Activated CD8-positive, alpha-beta memory T cell treated with anti-CD3 and anti-CD28 coated beads, Interleukin-2, amount 50 U/mL, for 4 hours (primary cell): ENCODE measurements around the gene CYTH4.
A peak's percentile ranks its signal among the peaks of the same experiment; 100 is the strongest.
"Not testable (repeated sequence)": the region's sequence is repeated elsewhere in the genome, so short reads cannot be mapped to it uniquely, and the experiment has no call there.

Experiments
- DNase-seq: peaks from one replicate; pipeline ENCODE4 v3.0.0-alpha.2; 2020

Gene CYTH4

GRCh38 chr22:37249986-37250385, 32.3 kb upstream of the CYTH4 start:
- DNase-seq = no peak

GRCh38 chr22:37251836-37252235, 30.5 kb upstream of the CYTH4 start:
- not testable (repeated sequence) for DNase-seq

GRCh38 chr22:37253126-37253660, 29.1 kb upstream of the CYTH4 start:
- no peak for DNase-seq

- no peak for DNase-seq
These were observed 28.0 kb upstream of the CYTH4 start for GRCh38 chr22:37254209-37254866.

GRCh38 chr22:37254867-37255233, 27.5 kb upstream of the CYTH4 start:
- no peak for DNase-seq

GRCh38 chr22:37255558-37256006, 26.7 kb upstream of the CYTH4 start:
- DNase-seq = no peak

GRCh38 chr22:37256075-37256726, 26.1 kb upstream of the CYTH4 start:
- DNase-seq = no peak

- no peak for DNase-seq
These were observed 24.1 kb upstream of the CYTH4 start for GRCh38 chr22:37258005-37258752.

GRCh38 chr22:37258753-37259401, 23.4 kb upstream of the CYTH4 start:
- DNase-seq = no peak

- DNase-seq = no peak
These were observed 22.7 kb upstream of the CYTH4 start for GRCh38 chr22:37259540-37260029.

- DNase-seq = no peak
These were observed 22.0 kb upstream of the CYTH4 start for GRCh38 chr22:37260155-37260795.

- peak; percentile 64 for DNase-seq
These were observed 21.4 kb upstream of the CYTH4 start for GRCh38 chr22:37260901-37261336.

- no peak for DNase-seq
These were observed 20.0 kb upstream of the CYTH4 start for GRCh38 chr22:37262346-37262745.

GRCh38 chr22:37263966-37264887, 18.1 kb upstream of the CYTH4 start:
- DNase-seq = no peak

GRCh38 chr22:37266581-37267134, 15.7 kb upstream of the CYTH4 start:
- no peak for DNase-seq

GRCh38 chr22:37267135-37267587, 15.1 kb upstream of the CYTH4 start:
- DNase-seq = peak; percentile 72

GRCh38 chr22:37267661-37268413, 14.5 kb upstream of the CYTH4 start:
- DNase-seq = no peak

GRCh38 chr22:37269936-37270678, 12.2 kb upstream of the CYTH4 start:
- DNase-seq = no peak

- DNase-seq = no peak
These were observed 11.2 kb upstream of the CYTH4 start for GRCh38 chr22:37270928-37271650.
